Endothelial cell of umbilical vein (primary cell): ENCODE data around the gene CS. TPM values are rescaled to one million over a fixed set of nuclear protein-coding genes. Genes with fewer than 3 reads are reported as not detected.
"Not testable (repeated sequence)": the region's sequence is repeated elsewhere in the genome, so short reads cannot be mapped to it uniquely, and the experiment has no call there.

Experiments used
- BruUV-seq: library from RNA; stranded (reverse); fragments of 400-500 nt; replicated peaks from 2 replicates; lab custom pipeline; 2021; lab: Mats Ljungman, UMichigan
- CTCF ChIA-PET: fragments of 300-600, 350-600 bp; sonication (Branson Sonifier 250); formaldehyde crosslinking; loops from one replicate; lab custom pipeline; 2021; ENCODE audit warnings: antibody characterized with exemption, inconsistent platforms; lab: Charles Lee
- POLR2A ChIA-PET: fragments of 300-600, 350-600 bp; sonication (Branson Sonifier 250); formaldehyde crosslinking; loops from one replicate; lab custom pipeline; 2021; ENCODE audit warnings: antibody characterized with exemption, inconsistent platforms; lab: Charles Lee
- DNase-seq: peaks from one replicate; pipeline ENCODE4 v3.0.0-alpha.2; 2011; ENCODE audit warnings: low read depth, low spot score
- FAIRE-seq: peaks from 2 replicates; lab custom pipeline; 2011; peaks lifted over from hg19 to GRCh38; lab: Jason Lieb, UNC
- H2AFZ ChIP-seq: 2 replicates; pipeline ENCODE4 v1.6.0; 2012; ENCODE audit warnings: low read depth, low read length, control low read depth, inconsistent platforms
- H3K27ac ChIP-seq: 2 replicates; pipeline ENCODE4 v1.5.1; 2011; ENCODE audit warnings: low read depth, mild to moderate bottlenecking, control low read depth, low read length, moderate library complexity; ENCODE audit not compliant: insufficient read depth
- H3K27me3 ChIP-seq, 2 experiments: 2 replicates each; pipeline versions ENCODE4 v1.6.0 to v1.6.1; 2011; ENCODE audit warnings: low read length in 2 of 2, mixed read lengths in 1 of 2; ENCODE audit not compliant: control insufficient read depth in 2 of 2, insufficient read depth in 2 of 2
- H3K36me3 ChIP-seq, 2 experiments: 2 replicates in 1 of 2; 3 replicates in 1 of 2; pipeline ENCODE4 v1.5.1; 2011; ENCODE audit warnings: low read length in 2 of 2, mild to moderate bottlenecking in 1 of 2, moderate library complexity in 1 of 2; ENCODE audit not compliant: control insufficient read depth in 2 of 2, insufficient read depth in 2 of 2; ENCODE audit errors: extremely low read depth in 1 of 2
- H3K4me1 ChIP-seq: 3 replicates; pipeline ENCODE4 v1.5.1; 2011; ENCODE audit warnings: mild to moderate bottlenecking, low read length; ENCODE audit not compliant: control insufficient read depth, insufficient read depth; ENCODE audit errors: extremely low read depth
- H3K4me2 ChIP-seq: 2 replicates; pipeline ENCODE4 v1.6.1; 2011; ENCODE audit warnings: low read length, control low read depth, mixed read lengths; ENCODE audit not compliant: insufficient read depth
- H3K4me3 ChIP-seq, 3 experiments: fragments of 200-600 bp in 1 of 3; sonication (generic), shearing (Covaris generic) in 1 of 3; replicated peaks in 1 of 3; 2 replicates each; pipeline ENCODE4 v1.5.1; 2011 to 2016; ENCODE audit warnings: control low read depth in 3 of 3, low read length in 3 of 3, mild to moderate bottlenecking in 2 of 3, inconsistent platforms in 1 of 3, low read depth in 1 of 3, moderate library complexity in 1 of 3; ENCODE audit not compliant: insufficient read depth in 1 of 3
- H3K79me2 ChIP-seq: 2 replicates; pipeline ENCODE4 v1.6.0; 2012; ENCODE audit warnings: low read length, inconsistent platforms; ENCODE audit not compliant: control insufficient read depth, insufficient read depth
- H3K9ac ChIP-seq: replicated peaks from 2 replicates; pipeline ENCODE3; 2011; ENCODE audit warnings: low read length, control low read depth; ENCODE audit not compliant: insufficient read depth; ENCODE audit errors: extremely low read depth
- H3K9me1 ChIP-seq: replicated peaks from 3 replicates; pipeline ENCODE4 v1.6.0; 2011; ENCODE audit warnings: mild to moderate bottlenecking, low read length; ENCODE audit not compliant: control insufficient read depth, insufficient read depth; ENCODE audit errors: extremely low read depth
- H3K9me3 ChIP-seq: replicated peaks from 2 replicates; pipeline ENCODE4 v1.5.1; 2012; ENCODE audit warnings: low read length, inconsistent platforms; ENCODE audit not compliant: control insufficient read depth, insufficient read depth
- H4K20me1 ChIP-seq: replicated peaks from 2 replicates; pipeline ENCODE3; 2011; ENCODE audit warnings: mild to moderate bottlenecking, low read length; ENCODE audit not compliant: control insufficient read depth, insufficient read depth; ENCODE audit errors: extremely low read depth
- EZH2 ChIP-seq: IDR thresholded peaks from 2 replicates; pipeline ENCODE4 v1.6.1; 2012; ENCODE audit warnings: borderline replicate concordance, low read depth, mild to moderate bottlenecking, moderate library complexity, low read length, inconsistent platforms; ENCODE audit not compliant: severe bottlenecking
- FOS ChIP-seq: IDR thresholded peaks from 2 replicates; pipeline ENCODE4 v1.6.1; 2011; ENCODE audit warnings: mild to moderate bottlenecking, low read length, moderate library complexity, borderline replicate concordance; ENCODE audit not compliant: insufficient read depth
- GATA2 ChIP-seq: IDR thresholded peaks from 2 replicates; pipeline ENCODE4 v1.7.0; 2011; ENCODE audit warnings: low read depth, mild to moderate bottlenecking, moderate library complexity, mixed read lengths, low read length; ENCODE audit not compliant: insufficient read length, insufficient read depth
- JUN ChIP-seq: IDR thresholded peaks from 2 replicates; pipeline ENCODE4 v1.6.1; 2011; ENCODE audit warnings: borderline replicate concordance, low read depth; ENCODE audit not compliant: insufficient read length, insufficient read depth
- MYC ChIP-seq: IDR thresholded peaks from one replicate; pipeline ENCODE4 v1.6.1; 2011; ENCODE audit warnings: mild to moderate bottlenecking, low read depth, low read length
- POLR2A ChIP-seq: IDR thresholded peaks from 2 replicates; pipeline ENCODE4 v1.6.1; 2012; ENCODE audit warnings: low read depth, mild to moderate bottlenecking, control low read depth, low read length
- POLR2AphosphoS5 ChIP-seq: IDR thresholded peaks from 2 replicates; pipeline ENCODE4 v1.6.1; 2012; ENCODE audit warnings: low read depth, mild to moderate bottlenecking, control low read depth, low read length, moderate library complexity; ENCODE audit not compliant: insufficient read depth
- dilution Hi-C: fragments of 300-500 bp; cut with MboI; formaldehyde crosslinking; loops from one replicate; pipeline ENCODE4 v1.15.0; 2019; ENCODE audit warnings: low sequenced_read_pairs; ENCODE audit not compliant: extremely low pct_ligation_motif_present
- intact Hi-C: fragments of 100-400 bp; cut with micrococcal nuclease; formaldehyde crosslinking; loops from one replicate; pipeline ENCODE4 v1.10.0; 2022
- polyA plus RNA-seq, 4 experiments: library from polyadenylated mRNA; depleted of rRNA in 3 of 4; stranded (reverse) in 3 of 4; unstranded in 1 of 4; fragments of >200 nt; gene quantifications; 2 replicates each; pipeline versions ENCODE4 v1.2.1 to v1.2.3, GENCODE V29; 2011 to 2012; ENCODE audit warnings: missing spikeins in 1 of 4
- total RNA-seq: library from RNA; stranded (reverse); gene quantifications from 2 replicates; pipeline ENCODE4 v1.2.3, GENCODE V29; 2021
- TF ChIP-seq, protein P1 (sequence below), 2 donors: IDR thresholded peaks; 1 replicate in 1 of 2; 2 replicates in 1 of 2; pipeline ENCODE4 v1.5.1; 2011; ENCODE audit warnings: low read length in 2 of 2, mild to moderate bottlenecking in 2 of 2, moderate library complexity in 2 of 2, control low read depth in 1 of 2, inconsistent platforms in 1 of 2, low read depth in 1 of 2; ENCODE audit not compliant: insufficient read depth in 1 of 2; ENCODE audit errors: extremely low read depth in 1 of 2
- TF ChIP-seq, protein P2 (sequence below): IDR thresholded peaks from 2 replicates; pipeline ENCODE4 v1.6.1; 2011; ENCODE audit not compliant: insufficient read depth, insufficient read length

The CS gene
- total and polyA plus RNA-seq, 2 donors (not counting 3 experiments of a cell fraction or from before 2014, with no cell fraction given): 129 to 312 TPM

DNA sequence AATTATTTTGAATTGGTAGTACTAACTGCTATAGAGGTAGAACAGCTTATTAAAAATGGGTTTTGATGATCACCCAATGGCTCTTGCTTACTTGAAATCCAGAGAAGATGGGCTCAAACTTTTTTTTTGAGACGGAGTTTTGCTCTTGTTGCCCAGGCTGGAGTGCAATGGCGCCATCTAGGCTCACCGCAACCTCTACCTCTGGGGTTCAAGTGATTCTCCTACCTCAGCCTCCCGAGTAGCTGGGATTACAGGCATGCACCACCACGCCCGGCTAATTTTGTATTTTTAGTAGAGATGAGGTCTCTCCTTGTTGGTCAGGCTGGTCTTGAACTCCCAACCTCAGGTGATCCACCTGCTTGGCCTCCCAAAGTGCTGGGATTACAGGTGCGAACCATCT, 37.2 kb downstream of the CS start:
- dilution Hi-C loops, H3K4me1 ChIP-seq, H3K36me3 ChIP-seq, H4K20me1 ChIP-seq, POLR2A ChIA-PET, H3K9me3 ChIP-seq, H3K79me2 ChIP-seq, DNase-seq, BruUV-seq, intact Hi-C loops, H3K9ac ChIP-seq, H2AFZ ChIP-seq, H3K4me3 ChIP-seq, H3K9me1 ChIP-seq, H3K27ac ChIP-seq, FAIRE-seq, H3K4me2 ChIP-seq, H3K27me3 ChIP-seq: not testable (repeated sequence)
- CTCF ChIA-PET: interaction anchor here (0.6 to 0.8 kb wide), 2 partner anchors 74 to 138 kb away, joined by 3 read pairs; partner anchors contain the start of gene SMARCC2

GRCh38 chr12:56261503-56262232, 38.5 kb downstream of the CS start:
- Histone ChIP-seq H2AFZ (no peak overlapping the region), H3K27me3 (no peaks in the 10 kb centered on the region), H3K4me1 (peaks cover 17% of the 10 kb centered on the region), H3K27ac (no peak overlapping the region), H3K4me2 (no peak overlapping the region), H3K9me1 (no peaks in the 10 kb centered on the region), H3K9me3 (no peaks in the 10 kb centered on the region), H3K4me3 (no peak overlapping the region), H4K20me1 (no peaks in the 10 kb centered on the region), H3K36me3 (no peaks in the 10 kb centered on the region), H3K9ac (no peak overlapping the region), H3K79me2 (peaks cover 14% of the 10 kb centered on the region)
- intact Hi-C loops: no loop called here
- no peak for DNase-seq
- ChIA-PET POLR2A (no interaction called here), CTCF (no interaction called here)
- dilution Hi-C loops: no loop called here
- TF ChIP-seq MYC: no peak
- TF ChIP-seq, protein P1, sequence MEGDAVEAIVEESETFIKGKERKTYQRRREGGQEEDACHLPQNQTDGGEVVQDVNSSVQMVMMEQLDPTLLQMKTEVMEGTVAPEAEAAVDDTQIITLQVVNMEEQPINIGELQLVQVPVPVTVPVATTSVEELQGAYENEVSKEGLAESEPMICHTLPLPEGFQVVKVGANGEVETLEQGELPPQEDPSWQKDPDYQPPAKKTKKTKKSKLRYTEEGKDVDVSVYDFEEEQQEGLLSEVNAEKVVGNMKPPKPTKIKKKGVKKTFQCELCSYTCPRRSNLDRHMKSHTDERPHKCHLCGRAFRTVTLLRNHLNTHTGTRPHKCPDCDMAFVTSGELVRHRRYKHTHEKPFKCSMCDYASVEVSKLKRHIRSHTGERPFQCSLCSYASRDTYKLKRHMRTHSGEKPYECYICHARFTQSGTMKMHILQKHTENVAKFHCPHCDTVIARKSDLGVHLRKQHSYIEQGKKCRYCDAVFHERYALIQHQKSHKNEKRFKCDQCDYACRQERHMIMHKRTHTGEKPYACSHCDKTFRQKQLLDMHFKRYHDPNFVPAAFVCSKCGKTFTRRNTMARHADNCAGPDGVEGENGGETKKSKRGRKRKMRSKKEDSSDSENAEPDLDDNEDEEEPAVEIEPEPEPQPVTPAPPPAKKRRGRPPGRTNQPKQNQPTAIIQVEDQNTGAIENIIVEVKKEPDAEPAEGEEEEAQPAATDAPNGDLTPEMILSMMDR (IDR thresholded peaks at IDR 0.05; ENCODE audit: extremely low read depth in 1 of 2, insufficient read depth in 1 of 2, low read depth in 1 of 2, low read length in 2 of 2): no peak
- no peak for TF ChIP-seq JUN
- no peak for TF ChIP-seq EZH2
- TF ChIP-seq FOS: no peak
- TF ChIP-seq POLR2AphosphoS5: no peak
- no peak for TF ChIP-seq POLR2A
- TF ChIP-seq GATA2: no peak
- TF ChIP-seq, protein P2, sequence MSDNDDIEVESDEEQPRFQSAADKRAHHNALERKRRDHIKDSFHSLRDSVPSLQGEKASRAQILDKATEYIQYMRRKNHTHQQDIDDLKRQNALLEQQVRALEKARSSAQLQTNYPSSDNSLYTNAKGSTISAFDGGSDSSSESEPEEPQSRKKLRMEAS: no peak
- no TSS peak for BruUV-seq
- no peak for FAIRE-seq
